Astrocyte of the cerebellum (primary cell): Measurements from ENCODE around the gene IMP3.
A peak's percentile ranks its signal among the peaks of the same experiment; 100 is the strongest.
"Not testable (repeated sequence)": the region's sequence is repeated elsewhere in the genome, so short reads cannot be mapped to it uniquely, and the experiment has no call there.

Experiments used
- DNase-seq: peaks from one replicate; pipeline ENCODE4 v3.0.0-alpha.2; 2011; ENCODE audit warnings: low read depth
- H3K4me3 ChIP-seq: 2 replicates; pipeline ENCODE4 v1.5.1; 2011; ENCODE audit warnings: mild to moderate bottlenecking, low read depth, low read length, moderate library complexity
- CTCF ChIP-seq: IDR thresholded peaks from 2 replicates; pipeline ENCODE4 v1.5.1; 2012; ENCODE audit warnings: low read length, low read depth, moderate library complexity, mild to moderate bottlenecking; ENCODE audit errors: missing control alignments
- in situ Hi-C: cut with HindIII; loops from 2 replicates; pipeline ENCODE4 v1.10.0; 2017; ENCODE audit warnings: low sequenced_read_pairs

The IMP3 gene

GRCh38 chr15:75639709-75640482 lies at the start of gene IMP3:
IMP3 (minus strand) TSS chr15:75640224; CDS start chr15:75640168, 56 bp downstream.
- peak; percentile 93 for DNase-seq
- no peak for TF ChIP-seq CTCF
- in situ Hi-C loops: loop anchor here (25.0 kb wide), 2 partner anchors 172 to 178 kb away; partner anchors contain the start of gene SIN3A
- peak within 1 kb of the TSS; percentile 90 for H3K4me3 ChIP-seq

GRCh38 chr15:75689429-75689828 lies 49.4 kb upstream of the IMP3 start:
- DNase-seq, H3K4me3 ChIP-seq, in situ Hi-C loops: not testable (repeated sequence)

GRCh38 chr15:75688831-75689230 lies 48.8 kb upstream of the IMP3 start:
- in situ Hi-C loops: no loop called here
- no peak for TF ChIP-seq CTCF
- no peak for DNase-seq
- H3K4me3 ChIP-seq: no peak overlapping the region

GRCh38 chr15:75688278-75688557 lies 48.2 kb upstream of the IMP3 start:
- no peak for DNase-seq
- in situ Hi-C loops: no loop called here
- H3K4me3 ChIP-seq: no peak overlapping the region
- TF ChIP-seq CTCF: no peak

GRCh38 chr15:75687486-75688277 lies 47.7 kb upstream of the IMP3 start:
- in situ Hi-C loops: no loop called here
- no peak for TF ChIP-seq CTCF
- H3K4me3 ChIP-seq: no peak overlapping the region
- DNase-seq: no peak

- DNase-seq, H3K4me3 ChIP-seq, in situ Hi-C loops: not testable (repeated sequence)
- peak; percentile 63 for TF ChIP-seq CTCF
These were observed 46.2 kb upstream of the IMP3 start for GRCh38 chr15:75686212-75686642.

- no peak overlapping the region for H3K4me3 ChIP-seq
- TF ChIP-seq CTCF: no peak
- in situ Hi-C loops: no loop called here
- no peak for DNase-seq
These were observed 45.2 kb upstream of the IMP3 start for GRCh38 chr15:75685195-75685594.
